UCSD-AML1 (cell line): ENCODE data around the gene UNK.
"Not testable (repeated sequence)": the region's sequence is repeated elsewhere in the genome, so short reads cannot be mapped to it uniquely, and the experiment has no call there.

Experiments used
- DNase-seq: peaks from one replicate; lab custom pipeline; 2025; ENCODE audit not compliant: unreplicated experiment; lab: John Stamatoyannopoulos, UW

Gene UNK

GRCh38 chr17:75795820-75796607 is 11.4 kb downstream of the UNK start:
- DNase-seq: no peak

GRCh38 chr17:75799402-75799801 is 14.8 kb downstream of the UNK start:
- DNase-seq: no peak

- no peak for DNase-seq
These were observed 19.3 kb downstream of the UNK start for GRCh38 chr17:75803883-75804282.

- DNase-seq: no peak
These were observed 22.4 kb downstream of the UNK start for GRCh38 chr17:75806822-75807500.

- DNase-seq: no peak
These were observed 23.3 kb downstream of the UNK start for GRCh38 chr17:75807861-75808260.

- no peak for DNase-seq
These were observed 23.9 kb downstream of the UNK start for GRCh38 chr17:75808549-75808904.

GRCh38 chr17:75808905-75809621 is 24.5 kb downstream of the UNK start:
- DNase-seq: no peak

- no peak for DNase-seq
These were observed 25.1 kb downstream of the UNK start for GRCh38 chr17:75809631-75810111.

GRCh38 chr17:75810216-75810615 is 25.6 kb downstream of the UNK start:
- no peak for DNase-seq

GRCh38 chr17:75810756-75811155 is 26.1 kb downstream of the UNK start:
- DNase-seq: not testable (repeated sequence)

- no peak for DNase-seq
These were observed 26.6 kb downstream of the UNK start for GRCh38 chr17:75811174-75811573.

GRCh38 chr17:75812096-75813013 is 27.7 kb downstream of the UNK start:
- no peak for DNase-seq

GRCh38 chr17:75813081-75814020 is 28.7 kb downstream of the UNK start:
- no peak for DNase-seq

- no peak for DNase-seq
These were observed 29.4 kb downstream of the UNK start for GRCh38 chr17:75814021-75814395.

- no peak for DNase-seq
These were observed 30.3 kb downstream of the UNK start for GRCh38 chr17:75814900-75815373.

GRCh38 chr17:75815399-75815798 is 30.8 kb downstream of the UNK start:
- DNase-seq: no peak

- no peak for DNase-seq
These were observed 32.1 kb downstream of the UNK start for GRCh38 chr17:75816693-75817092.

- no peak for DNase-seq
These were observed 33.0 kb downstream of the UNK start for GRCh38 chr17:75817571-75817970.

- no peak for DNase-seq
These were observed 33.8 kb downstream of the UNK start for GRCh38 chr17:75818326-75818885.
